AG08395 (cell line): Measurements from ENCODE around the gene ITIH5.

ENCODE experiments used
- DNase-seq: peaks from one replicate; pipeline ENCODE4 v3.0.0; 2012; ENCODE audit warnings: mixed read lengths, low spot score

ITIH5 gene

DNA sequence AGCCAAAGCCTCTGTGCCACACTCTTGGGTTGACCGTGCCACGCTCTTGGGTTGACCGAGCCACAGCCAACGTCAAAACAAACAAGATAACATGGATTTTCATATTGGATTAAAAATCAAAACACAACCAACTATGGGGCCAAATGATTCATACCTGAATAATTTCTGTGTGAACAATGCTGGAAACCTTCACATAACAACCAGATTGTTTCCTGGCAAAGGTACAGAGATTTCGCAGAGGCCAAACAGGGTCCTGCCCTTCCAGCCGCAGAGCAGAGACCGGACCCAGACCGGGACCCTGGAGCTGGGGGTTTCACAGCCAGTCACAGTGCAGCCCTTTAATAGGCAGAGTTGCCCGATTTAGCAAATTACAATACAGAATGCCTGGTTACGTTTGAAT, 40.5 kb downstream of the ITIH5 start:
- no peak for DNase-seq

DNA sequence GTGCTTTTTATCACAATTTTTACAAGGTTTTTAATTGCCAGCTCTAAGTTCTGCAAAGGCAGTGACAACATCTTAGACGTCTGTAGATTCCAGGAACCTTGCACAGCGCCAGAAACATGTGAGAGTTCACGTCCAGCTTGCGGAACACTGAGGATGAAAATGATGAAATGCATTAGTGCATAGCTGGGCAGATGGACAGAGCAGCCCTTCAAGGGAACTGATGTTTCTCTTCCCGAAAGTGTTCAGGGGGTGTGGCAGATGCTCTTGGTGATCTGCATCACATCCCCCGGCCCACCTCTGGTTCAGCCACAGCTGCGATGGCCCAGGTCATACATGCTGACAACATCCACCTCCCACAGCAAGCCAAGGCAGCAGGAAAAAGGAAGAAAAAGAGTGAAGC, 40.9 kb downstream of the ITIH5 start:
- DNase-seq, result no peak

DNA sequence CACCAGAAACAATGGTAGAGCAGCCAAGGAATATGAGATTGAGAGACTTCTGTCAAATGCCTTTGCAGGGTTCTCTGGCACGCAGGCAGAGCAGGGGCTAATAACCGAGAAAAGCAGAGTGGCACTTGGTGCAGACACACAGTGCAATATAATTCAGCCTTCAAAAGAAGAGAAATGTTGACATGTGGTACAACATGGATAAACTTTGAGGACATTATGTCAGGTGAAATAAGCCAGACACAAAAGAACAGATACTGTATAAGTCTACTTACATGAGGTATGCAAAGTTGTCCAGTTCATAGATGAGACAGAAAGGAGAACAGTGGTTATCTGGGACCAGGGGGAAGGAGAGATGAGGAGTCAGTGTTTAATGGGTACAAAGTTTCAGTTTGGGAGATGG, 41.8 kb downstream of the ITIH5 start:
- DNase-seq, result no peak

DNA sequence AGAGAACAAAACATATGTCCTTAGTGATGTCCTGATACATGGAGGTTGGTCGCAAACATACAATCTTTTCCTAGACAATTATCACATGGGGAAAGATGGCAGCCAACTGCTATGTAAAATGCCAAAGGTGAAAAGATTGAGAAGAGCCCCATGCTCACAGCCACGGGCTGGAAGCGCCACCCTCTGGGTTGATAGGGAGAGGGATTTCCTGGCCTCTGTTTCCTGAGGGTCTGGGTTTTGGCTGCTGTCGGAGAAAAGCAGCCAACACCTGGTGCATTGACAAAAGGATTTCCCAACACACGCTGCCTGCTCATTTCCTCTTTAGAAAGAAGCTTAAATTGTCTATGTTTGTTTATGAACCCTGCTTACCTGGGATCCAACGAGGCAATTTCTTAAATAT, 43.8 kb downstream of the ITIH5 start:
- DNase-seq, result no peak

DNA sequence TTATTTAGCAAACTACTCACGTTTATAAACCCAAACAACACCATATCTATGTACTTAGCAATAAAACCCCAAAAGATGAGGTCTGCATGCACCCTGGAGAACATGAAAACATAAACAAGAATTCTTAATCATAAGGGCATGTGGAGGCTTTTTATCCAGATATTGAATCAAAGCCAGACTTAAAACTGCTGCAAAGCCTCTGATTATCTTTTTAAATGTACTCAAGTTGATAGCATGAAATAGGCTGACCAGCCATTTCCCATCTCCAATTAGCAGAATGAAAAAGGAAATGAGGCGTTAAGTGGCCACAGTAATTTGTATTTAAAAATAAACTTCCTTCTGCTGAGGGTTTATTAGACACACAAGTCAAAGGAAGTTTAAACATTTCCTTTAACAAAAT, 48.3 kb downstream of the ITIH5 start:
- no peak for DNase-seq

DNA sequence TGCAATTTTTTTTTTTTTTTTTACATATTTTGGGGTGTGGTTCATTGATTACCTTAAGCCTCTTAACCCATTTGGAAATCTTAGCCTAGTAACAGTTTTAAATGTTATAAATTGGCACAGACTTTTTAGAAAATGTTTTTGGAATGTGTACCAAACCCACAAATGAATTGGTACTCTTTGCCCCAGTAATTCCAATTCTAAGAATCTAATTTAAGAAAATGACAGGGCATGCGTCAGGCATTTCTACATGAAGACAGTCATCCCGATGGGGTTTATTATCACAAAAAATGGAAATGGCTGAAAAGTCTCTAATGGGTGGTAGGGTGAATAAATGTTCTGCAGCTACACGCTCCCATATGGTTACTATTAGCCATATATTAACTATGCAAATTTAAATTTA, 54.9 kb downstream of the ITIH5 start:
- DNase-seq, result peak; percentile 30

DNA sequence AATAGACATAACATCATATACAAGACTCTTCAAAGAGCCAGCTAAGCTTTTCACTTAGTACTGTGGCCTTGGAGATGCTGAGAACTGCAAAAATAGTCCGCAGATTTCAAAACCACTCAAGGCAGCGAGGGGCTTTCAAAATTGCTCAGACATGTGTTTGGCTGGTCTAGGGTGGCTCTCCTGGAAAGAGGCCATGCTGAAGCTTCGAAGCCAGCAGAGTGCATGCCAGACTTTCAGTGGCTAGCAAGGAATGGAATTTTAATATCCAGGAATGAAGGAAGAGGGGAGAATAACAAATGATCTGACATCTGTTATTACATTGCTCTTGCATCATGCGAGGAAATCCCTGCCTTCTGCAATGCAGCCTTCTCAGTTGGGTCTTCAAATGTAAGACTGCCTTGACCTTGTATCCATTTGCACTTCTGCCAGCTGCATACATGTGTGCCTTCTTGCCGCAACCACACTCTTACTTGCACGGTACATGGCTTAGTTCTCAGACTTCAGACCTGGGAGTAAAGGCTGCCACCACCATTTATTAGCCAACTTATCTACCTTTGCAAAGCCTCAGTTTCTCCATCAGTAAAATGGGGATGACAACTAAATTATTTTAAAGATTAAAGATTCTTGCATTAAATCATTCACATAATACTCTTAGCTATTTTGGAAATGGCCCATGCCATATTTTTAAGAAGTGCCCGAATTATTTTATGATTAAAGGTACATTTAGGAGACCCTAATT, 55.9 kb downstream of the ITIH5 start:
- DNase-seq, result peak; percentile 79

DNA sequence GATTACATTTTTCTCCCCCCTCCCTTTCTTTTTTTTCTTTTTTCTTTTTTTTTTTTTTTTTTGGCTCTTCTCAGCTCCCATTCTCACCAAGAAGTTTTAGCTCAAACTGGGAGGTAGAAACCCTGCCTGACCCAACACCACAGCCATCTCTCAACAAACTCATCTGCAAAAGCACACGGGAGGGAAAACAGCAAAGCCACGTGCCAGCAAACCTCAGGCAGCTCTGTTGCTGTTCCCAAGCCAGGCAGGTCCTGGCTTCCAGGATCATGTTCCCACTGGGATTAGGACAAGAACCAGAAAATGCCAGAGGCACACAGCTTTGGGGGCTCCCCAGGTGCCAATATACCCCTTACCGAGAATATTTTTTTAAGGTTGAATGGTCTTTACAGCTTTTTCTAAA, 56.7 kb downstream of the ITIH5 start:
- no peak for DNase-seq

DNA sequence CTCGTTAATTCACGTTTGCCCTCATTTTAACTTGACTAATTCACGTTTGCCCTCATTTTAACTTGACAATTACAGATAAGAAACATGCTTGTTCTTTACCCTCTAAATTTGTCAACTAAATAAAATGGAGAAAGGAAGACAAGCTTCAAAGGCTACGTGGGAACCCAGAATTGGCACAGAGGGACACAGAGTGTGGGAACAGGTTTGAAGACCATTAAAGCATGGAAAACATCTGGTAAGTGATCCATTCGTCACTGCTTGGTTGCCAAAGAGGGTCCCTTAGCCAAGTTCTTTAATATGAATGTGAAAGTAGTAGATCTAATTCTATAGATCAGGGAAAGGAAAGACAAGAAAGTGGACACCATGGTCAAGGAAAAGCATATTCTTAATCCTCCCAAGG, 57.2 kb downstream of the ITIH5 start:
- no peak for DNase-seq

DNA sequence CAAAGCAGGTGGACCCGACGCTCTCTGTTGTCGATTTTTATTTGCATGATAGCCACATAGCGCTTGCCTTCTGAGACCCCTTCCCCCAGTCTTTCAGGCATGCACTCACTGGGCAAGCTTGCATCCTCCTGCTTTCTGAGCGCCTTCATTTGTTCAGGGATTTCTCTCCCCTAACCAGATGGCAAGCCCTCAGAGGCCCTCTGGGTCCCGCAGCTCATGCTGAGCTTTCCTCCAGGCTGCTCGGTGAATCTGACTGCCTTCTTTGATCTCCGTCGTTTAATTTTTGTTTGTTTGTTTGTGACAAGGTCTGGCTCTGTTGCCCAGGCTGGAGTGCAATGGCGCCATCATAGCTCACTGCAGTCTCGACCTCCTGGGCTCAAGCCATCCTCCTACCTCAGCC, 58.8 kb downstream of the ITIH5 start:
- DNase-seq, result no peak

DNA sequence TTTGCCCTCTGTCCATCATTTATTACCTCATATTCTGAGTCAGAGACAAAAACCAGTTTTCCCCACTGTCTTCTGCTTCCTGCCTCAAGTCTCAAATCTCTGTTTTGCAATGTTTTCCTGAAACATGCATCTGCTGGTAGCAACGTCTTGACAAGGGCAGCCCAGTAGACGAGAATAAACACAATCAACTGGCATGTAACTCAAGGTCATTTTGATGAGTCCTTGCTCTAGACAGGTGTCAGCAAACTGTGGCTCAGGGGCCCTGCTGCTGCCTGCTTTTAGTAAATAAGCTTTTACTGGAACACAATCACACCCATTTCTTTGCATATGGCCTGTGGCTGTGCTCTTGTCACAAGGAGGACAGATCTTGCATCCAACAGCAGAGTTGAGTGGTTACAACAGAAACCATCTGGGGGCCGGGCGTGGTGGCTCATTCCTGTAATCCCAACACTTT, 59.8 kb downstream of the ITIH5 start:
- peak; percentile 26 for DNase-seq

DNA sequence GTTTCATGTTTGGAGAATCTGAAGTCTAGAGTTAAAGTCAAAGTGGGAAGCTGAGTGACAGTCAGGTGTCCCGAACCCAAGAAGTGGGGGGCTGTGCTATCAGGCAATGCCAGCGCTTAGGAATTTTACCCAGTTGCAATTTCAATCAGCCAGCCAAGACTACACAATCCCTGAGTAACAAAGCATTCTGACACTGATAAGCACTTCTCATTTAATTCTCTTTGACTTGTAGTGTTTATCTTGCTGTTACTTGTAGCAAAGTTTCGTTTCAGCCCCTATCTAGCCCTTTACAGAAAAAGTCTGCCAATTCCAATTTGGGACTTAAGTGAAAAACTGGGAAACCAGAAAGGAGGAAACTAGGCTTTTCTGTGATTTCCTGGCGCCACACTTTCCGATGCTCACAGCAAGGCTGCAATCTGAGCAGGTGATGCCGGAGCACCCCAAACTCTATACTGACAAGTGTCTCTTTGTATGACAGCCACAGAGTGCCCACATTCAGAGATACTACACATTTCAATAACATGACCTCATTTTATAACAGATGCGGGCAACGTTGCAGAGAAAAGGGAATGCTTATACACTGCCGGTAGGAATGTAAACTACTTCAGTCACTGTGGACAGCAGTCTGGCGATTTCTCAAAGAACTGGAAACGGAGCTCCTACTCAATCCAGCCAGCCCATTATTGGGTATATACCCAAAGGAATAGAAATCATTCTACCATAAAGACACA, 61.0 kb downstream of the ITIH5 start:
- no peak for DNase-seq

DNA sequence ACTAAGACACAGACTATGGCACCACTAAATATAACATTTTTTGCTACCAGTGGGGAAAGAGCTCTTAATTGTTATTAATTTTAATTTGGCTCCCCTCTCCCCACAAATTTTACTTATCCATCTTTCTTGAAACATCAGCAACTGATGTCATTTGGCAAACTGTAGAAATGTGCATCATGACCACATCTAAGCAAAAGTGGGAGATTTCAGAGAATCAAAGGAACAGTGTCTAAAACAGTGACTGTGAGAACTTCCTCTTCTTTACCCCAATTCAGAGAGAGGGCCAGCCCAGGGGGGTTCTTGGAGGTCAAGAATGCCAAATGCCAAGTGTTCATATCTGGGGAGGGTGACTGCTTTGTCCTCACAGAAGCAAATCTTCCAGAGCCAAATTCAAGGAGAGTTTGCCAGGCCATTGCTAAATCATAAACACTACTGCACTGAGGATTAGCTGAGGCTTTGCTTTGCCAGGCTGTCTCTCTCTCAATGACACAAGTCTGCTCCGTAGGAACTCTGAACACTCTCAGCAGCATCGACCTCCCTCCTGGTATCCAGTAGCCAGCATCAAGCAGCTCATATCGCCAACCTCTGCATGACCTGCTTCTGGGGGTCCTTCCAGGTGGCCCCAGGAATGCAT, 65.6 kb downstream of the ITIH5 start:
- DNase-seq, result no peak

DNA sequence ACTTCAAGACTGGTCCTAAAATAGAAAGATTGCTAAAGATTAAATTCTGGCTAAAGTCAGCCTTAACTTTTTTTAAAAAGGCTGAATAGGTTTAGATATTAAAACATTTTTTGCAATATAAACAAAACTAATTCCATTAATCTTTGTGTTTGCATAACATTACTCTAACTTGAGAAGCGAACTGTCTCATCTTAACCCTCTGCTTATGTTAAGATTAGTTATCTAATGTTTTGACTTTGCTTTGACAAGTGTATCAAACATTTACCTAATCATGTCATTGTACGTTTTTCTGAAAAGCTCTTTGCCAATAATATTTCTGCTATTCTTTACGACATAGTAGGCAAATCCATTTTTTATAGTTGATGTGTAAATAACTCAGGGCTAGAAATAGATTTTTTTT, 68.0 kb downstream of the ITIH5 start:
- no peak for DNase-seq

DNA sequence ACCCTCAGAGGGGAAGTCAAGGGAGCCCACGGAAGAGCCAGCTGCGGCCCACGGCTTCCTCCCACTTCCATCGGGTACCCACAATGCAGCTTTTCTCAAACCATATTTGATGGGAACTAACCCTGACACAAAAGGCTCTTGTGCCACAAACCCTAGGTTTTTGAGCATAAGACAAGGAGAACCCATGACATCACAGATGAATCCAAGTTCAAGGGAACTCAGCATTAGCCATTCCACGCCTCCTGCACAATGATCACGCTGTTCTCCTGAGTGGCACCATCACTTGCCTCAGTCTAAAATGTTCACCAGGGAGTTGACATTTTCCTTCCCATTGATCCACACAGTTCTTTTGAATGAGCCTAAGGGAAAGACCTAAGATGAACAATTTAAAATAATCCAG, 70.4 kb downstream of the ITIH5 start:
- DNase-seq, result no peak

DNA sequence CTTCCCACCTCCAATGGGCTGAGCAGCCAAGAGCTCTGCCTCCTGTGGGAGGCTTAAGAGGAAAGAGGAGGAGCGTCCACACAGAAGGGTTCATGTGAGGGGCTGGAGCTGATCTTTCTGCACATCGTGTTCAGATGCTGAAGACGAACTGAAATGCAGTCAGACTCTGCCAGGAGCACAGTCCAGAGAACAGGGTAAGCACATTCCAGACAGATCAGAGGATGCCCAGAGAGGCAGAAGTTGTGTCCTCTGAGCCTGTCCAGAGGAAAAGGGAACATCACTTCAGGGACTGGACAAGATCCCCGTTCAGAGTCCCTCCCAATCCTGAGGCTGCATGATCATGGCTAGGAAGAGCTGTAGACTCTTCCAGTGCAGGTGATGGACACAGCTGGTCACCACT, 72.9 kb downstream of the ITIH5 start:
- DNase-seq, result no peak

DNA sequence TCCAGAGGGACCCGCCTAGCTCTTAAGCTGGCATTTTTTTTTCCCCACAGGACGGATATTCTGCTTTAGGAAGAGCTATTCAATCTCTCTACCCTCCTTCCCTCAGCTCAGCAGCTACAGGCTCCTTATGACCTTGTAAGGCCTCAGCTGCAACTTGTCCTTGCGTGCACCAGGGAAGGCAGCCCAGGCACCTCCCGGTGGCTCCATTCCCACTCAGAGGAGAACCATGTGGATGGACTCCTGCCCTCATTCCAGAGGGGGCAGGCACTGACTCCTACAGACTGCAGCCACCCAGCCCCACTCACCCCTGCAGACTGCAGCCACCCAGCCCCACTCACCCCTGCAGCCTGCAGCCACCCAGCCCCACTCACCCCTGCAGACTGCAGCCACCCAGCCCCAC, 73.7 kb downstream of the ITIH5 start:
- peak; percentile 54 for DNase-seq

DNA sequence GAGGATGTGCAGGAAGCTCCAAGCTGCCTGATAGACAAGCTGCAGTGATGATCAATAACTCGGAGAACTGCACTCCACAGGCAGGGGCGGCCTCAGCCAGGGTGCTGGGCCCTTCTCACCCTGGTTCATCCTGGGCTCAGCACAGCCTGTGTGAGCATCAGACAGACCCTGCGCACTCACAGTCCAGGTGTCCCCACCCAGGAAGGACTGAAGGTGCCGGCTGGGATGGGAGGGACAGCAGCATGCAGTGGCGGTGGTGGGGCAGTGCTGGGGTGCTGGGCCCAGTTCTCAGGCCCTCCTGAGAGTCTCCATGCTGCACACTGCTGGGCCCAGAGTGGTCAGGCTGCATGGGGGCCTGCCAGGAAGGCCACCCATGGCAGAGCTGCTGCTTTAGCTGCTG, 74.1 kb downstream of the ITIH5 start:
- no peak for DNase-seq

DNA sequence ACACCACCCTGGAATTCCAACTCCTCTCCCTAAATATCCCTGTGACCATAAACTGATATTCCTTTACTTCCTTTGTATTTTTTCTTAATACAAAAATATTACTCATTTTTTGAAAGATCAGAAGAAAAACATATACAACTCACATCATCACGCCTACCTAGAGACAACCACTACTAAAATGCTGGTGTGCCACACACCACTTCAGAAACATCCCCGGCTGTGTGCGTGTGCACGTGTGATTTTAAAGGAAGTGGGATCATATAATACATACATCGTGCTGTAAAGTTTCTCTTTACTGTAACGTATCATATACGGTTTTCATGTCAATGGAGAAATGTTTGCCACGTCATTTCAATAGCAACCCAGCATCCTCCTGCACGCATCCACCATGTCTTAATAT, 76.5 kb downstream of the ITIH5 start:
- no peak for DNase-seq

DNA sequence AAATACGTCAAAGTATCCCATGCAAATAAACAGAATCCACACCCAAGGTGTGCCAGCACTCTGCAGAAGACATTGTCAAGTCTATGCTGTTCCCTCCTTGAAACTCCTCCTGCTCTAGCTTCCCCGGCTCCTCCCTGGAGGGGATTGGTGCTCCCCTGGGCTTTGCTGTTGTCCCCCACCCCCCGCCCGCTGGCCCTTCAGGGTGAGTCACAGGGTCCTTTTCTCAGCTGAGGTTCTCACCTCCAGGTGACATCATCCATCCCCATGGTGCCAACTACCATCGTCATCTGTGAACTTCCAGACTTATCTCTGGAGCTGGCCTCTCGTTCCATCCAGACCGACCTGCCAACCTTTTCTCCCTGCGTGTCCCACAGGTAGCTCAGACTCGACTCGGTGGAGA, 77.0 kb downstream of the ITIH5 start:
- no peak for DNase-seq

DNA sequence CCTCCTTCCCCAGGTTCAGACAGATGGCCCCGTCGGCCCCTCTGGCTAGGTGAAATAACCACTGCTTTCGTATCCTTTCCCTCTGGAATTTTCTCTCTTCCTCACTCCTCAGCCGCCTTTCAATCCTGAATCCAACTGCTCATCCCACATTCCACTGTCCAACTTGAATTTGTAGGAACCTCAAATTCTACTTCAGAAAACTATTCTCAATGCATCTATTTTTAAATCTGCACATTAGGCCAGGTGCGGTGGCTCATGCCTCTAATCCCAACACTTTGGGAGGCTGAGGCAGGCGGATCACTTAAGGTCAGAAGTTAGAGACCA, 78.9 kb downstream of the ITIH5 start:
- no peak for DNase-seq

DNA sequence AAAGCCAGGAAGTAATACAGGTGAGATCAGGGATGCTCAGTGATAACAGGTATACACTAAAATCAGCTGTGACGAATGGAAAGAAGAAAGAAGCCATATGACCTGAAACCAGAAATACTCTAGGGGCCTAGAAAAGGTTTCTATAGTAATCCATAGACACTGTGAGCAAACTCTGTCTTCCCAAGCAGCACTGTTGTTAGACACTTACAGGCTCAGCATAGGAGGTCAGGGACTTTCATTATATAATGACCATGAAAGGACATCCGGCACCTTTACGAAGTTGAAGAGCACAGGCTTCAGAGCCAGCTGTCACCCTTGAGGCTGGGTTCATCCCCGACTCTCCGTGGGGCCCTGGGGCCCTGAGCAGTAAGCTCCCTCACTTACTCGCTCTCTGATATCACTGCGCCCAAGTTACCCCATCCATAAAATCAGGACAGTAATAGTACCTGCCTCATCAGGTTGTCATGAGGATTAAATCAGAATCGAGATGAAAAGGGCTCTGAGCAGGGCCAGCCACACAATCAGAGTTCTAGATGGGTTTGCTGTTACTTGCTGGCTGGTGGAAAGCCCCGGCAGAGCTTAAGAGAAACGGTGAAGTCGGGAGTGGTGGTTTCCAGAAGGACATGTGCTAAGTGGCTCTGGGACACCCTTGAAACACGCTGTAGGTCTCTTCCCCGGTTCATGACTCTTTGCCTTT, 79.5 kb downstream of the ITIH5 start:
- no peak for DNase-seq

DNA sequence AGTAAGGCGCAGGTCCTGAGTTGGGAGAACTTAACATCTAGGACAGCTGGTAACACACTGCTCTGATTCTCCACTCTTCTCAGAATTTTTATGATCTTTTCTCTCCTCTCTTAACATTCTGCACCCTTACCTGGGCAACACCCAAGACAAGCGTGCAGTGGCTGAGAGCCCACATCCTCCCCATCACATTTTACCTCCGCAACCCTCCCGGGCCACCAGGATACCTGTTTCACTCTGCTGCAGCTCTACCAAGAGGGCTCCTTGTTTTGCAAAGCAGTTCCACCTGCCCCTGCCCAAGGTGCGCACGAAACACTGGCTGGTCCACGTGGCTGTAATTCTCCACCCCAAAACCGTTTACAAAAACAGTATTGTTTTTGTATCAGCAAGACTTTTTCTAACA, 81.5 kb downstream of the ITIH5 start:
- DNase-seq, result no peak
